Parathyroid adenoma (tissue), 2 donors: ENCODE measurements around the gene CDH4.

ENCODE experiments used
- H2AFZ ChIP-seq: fragments of 300-600 bp; sonication (generic); one replicate; pipeline ENCODE4 v1.7.0; 2017; ENCODE audit warnings: antibody characterized with exemption, mild to moderate bottlenecking
- H3K27ac ChIP-seq: fragments of 300-600 bp; sonication (generic); one replicate; pipeline ENCODE4 v1.7.0; 2017
- H3K27me3 ChIP-seq: fragments of 300-600 bp; sonication (generic); one replicate; pipeline ENCODE4 v1.7.0; 2017; ENCODE audit warnings: low read length; ENCODE audit not compliant: control insufficient read depth, insufficient read depth
- H3K36me3 ChIP-seq: fragments of 300-600 bp; sonication (generic); one replicate; pipeline ENCODE4 v1.7.0; 2017; ENCODE audit warnings: low read length; ENCODE audit not compliant: control insufficient read depth, insufficient read depth
- H3K4me1 ChIP-seq: fragments of 300-600 bp; sonication (generic); one replicate; pipeline ENCODE4 v1.7.0; 2017; ENCODE audit warnings: control low read depth
- H3K4me2 ChIP-seq: fragments of 300-600 bp; sonication (generic); one replicate; pipeline ENCODE4 v1.7.0; 2017; ENCODE audit warnings: low read length
- H3K4me3 ChIP-seq: fragments of 300-600 bp; sonication (generic); one replicate; pipeline ENCODE4 v1.7.0; 2017; ENCODE audit warnings: low read depth, low read length
- H3K79me2 ChIP-seq: fragments of 300-600 bp; sonication (generic); one replicate; pipeline ENCODE4 v1.7.0; 2017; ENCODE audit warnings: control low read depth
- H3K9ac ChIP-seq: fragments of 300-600 bp; sonication (generic); one replicate; pipeline ENCODE4 v1.7.0; 2017; ENCODE audit warnings: mild to moderate bottlenecking
- H3K9me3 ChIP-seq: fragments of 300-600 bp; sonication (generic); one replicate; pipeline ENCODE4 v1.7.0; 2017; ENCODE audit warnings: low read length; ENCODE audit not compliant: control insufficient read depth
- CTCF ChIP-seq: fragments of 300-600 bp; sonication (generic); IDR thresholded peaks from one replicate; pipeline ENCODE4 v1.7.0; 2017; ENCODE audit warnings: antibody characterized with exemption, mild to moderate bottlenecking
- donor health status: primary hyperparathyroidism.

The CDH4 gene

GRCh38 chr20:61643656-61644377 lies 391.8 kb downstream of the CDH4 start:
- Histone ChIP-seq H3K27ac (no peak overlapping the region), H3K9ac (no peak overlapping the region), H3K4me1 (no peaks in the 10 kb centered on the region), H2AFZ (no peak overlapping the region), H3K4me3 (no peak overlapping the region), H3K4me2 (no peak overlapping the region), H3K36me3 (no peaks in the 10 kb centered on the region), H3K79me2 (no peaks in the 10 kb centered on the region), H3K9me3 (no peaks in the 10 kb centered on the region), H3K27me3 (no peaks in the 10 kb centered on the region)
- no peak for TF ChIP-seq CTCF

DNA sequence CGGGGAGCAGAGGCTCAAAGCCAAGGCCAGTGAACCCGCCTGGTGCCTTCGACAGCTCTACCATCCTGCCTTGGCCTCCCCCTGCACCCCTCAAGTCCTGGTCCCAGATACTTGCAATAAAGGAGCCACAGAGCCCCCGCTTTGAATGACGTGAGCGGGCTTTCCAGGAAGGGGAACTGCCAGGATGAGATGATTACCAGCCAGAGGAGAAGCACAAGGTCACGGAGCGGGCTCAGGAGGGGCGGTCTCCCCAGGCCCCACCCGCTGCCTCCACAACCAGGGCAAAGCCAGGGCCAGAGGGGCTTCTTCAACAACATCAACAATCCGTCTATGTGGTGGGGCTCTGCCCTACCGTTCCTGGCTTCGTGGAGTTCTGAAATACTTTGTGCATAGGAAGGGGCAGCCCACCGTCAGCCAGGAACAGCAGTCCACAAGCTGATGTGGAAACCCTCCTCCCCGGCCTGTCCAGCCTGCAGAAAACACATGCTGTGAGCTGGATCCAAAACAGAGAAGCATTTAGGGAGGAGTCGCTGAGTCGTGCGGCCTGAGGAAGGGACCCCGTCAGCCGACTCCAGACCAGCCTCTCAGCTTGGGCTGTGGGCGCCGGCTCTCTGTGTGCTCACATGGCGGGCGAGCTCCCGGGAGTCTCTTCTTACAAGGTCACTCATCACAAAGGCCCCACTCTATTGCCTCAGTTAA lies 392.5 kb downstream of the CDH4 start:
- no peak for TF ChIP-seq CTCF

GRCh38 chr20:61645732-61646131 lies 393.7 kb downstream of the CDH4 start:
- no peak overlapping the region for H3K4me3 ChIP-seq
- no peaks in the 10 kb centered on the region for H3K27me3 ChIP-seq

More for the DNA sequence above, 392.5 kb downstream of the CDH4 start:
- Histone ChIP-seq H3K27ac (no peak overlapping the region), H3K79me2 (no peaks in the 10 kb centered on the region), H3K36me3 (no peaks in the 10 kb centered on the region), H3K4me2 (no peak overlapping the region), H3K9ac (no peak overlapping the region), H2AFZ (no peak overlapping the region), H3K4me3 (no peak overlapping the region), H3K27me3 (no peaks in the 10 kb centered on the region), H3K4me1 (no peaks in the 10 kb centered on the region), H3K9me3 (no peaks in the 10 kb centered on the region)

DNA sequence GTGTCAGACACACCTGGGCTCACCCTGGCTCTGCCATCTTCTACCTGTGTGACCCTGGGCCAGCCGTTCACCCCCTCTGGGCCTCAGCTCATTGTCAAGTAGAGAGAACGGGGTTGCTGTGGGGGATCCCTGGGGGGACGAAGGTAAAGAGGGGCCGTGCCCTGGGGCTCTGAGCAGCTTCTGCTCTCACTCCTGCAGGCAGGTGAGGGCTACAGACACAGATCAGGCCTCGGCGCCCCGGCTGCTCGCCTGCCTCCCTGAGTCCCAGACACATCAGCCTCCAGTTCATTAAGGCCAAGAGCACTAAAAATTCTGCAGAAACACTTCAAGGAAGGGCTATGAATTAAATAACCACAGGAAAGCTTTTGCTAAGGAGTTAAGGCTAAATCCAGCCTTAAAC lies 394.4 kb downstream of the CDH4 start:
- H3K4me3 ChIP-seq: no peak overlapping the region
- no peak overlapping the region for H3K4me2 ChIP-seq
- no peak overlapping the region for H3K9ac ChIP-seq
- no peak overlapping the region for H2AFZ ChIP-seq
- H3K4me1 ChIP-seq: no peaks in the 10 kb centered on the region
- no peaks in the 10 kb centered on the region for H3K27me3 ChIP-seq
- no peaks in the 10 kb centered on the region for H3K9me3 ChIP-seq
- H3K79me2 ChIP-seq: no peaks in the 10 kb centered on the region
- H3K36me3 ChIP-seq: no peaks in the 10 kb centered on the region
- no peak for TF ChIP-seq CTCF
- no peak overlapping the region for H3K27ac ChIP-seq

More at GRCh38 chr20:61645732-61646131, 393.7 kb downstream of the CDH4 start:
- Histone ChIP-seq H3K27ac (no peak overlapping the region), H3K4me1 (no peaks in the 10 kb centered on the region), H3K9me3 (no peaks in the 10 kb centered on the region), H3K79me2 (no peaks in the 10 kb centered on the region), H3K4me2 (no peak overlapping the region), H3K9ac (no peak overlapping the region), H2AFZ (no peak overlapping the region), H3K36me3 (no peaks in the 10 kb centered on the region)
- TF ChIP-seq CTCF: no peak
